CD4-positive, alpha-beta T cell treated with Interleukin-10 for 1 hour (primary cell): ENCODE data around the gene C11orf98.
"Not testable (repeated sequence)": the region's sequence is repeated elsewhere in the genome, so short reads cannot be mapped to it uniquely, and the experiment has no call there.

Source experiments
- DNase-seq: peaks from one replicate; pipeline ENCODE4 v3.0.0-alpha.2; 2020

Gene C11orf98

DNA sequence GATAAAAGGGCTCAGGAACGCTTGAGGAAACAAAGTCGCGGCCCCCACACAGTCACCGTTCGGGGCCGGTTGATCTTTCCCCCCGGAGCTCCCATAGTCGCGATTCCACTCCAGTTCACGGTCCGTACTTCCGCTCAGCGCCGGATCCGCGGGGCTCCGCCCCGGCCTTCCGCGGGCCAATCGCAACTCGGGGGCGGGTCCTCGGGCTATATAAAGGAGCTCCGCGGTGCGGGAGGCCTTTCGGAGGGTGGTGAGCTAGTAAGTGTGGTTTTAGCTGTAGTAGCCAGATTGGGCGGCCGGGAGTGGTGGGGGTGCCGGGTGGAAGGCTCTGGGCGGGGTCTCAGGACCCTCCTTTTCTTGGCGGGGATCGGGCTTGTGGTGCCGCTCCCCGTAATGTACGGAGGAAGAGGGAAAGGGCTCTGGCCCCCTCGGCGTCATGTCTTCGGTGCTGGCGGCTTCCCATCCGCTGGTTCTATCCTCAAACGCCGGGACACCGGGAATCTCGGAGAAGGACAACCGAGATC, at the start of gene C11orf98, which contains the start of gene CSKMT:
C11orf98 (minus strand) TSS at position 136 of the 524 bp plus-strand sequence; CDS start at position 95, 41 bp downstream.
CSKMT (plus strand) TSS at position 238 of the 524 bp plus-strand sequence. CDS start 568 bp downstream, outside the sequence.
- DNase-seq = peak; percentile 97

DNA sequence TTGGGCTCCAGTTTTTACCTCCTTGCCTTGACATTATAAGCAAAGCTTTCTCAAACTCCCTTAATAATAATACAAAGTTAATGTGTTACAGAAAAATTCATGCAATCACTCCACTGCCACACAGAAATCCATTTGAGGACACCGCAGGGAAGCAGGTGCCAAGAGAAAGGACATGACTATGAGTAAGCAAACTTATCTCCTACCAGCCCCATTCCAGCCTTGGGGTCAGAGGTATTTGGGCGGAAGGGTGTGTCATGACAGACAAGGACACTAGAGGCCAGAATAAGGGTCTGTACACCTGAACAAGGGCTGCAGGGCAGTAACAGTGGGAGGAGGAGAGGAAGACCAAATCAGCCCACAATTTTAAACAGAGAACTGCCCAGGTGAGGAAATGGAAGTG, 48.3 kb upstream of the C11orf98 start:
- DNase-seq = no peak

DNA sequence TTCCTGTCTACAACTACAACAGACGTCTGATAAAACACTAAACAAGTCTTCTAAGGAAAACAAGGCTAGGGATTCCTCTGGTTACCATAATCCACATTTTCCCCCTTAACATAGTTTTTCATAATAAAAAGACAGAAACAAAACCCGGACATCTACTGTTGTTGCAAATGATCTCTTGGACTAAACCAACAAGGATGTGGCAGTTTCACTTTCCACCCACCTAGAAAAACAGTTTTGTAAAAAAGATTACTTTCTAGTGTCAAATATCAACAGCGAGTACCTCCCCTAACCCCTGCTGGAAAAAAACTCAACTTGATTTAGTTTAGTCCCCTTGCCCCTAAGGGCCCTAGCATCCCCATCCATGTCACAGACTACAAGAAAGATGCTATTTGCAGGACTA, 47.9 kb upstream of the C11orf98 start:
- DNase-seq = no peak

DNA sequence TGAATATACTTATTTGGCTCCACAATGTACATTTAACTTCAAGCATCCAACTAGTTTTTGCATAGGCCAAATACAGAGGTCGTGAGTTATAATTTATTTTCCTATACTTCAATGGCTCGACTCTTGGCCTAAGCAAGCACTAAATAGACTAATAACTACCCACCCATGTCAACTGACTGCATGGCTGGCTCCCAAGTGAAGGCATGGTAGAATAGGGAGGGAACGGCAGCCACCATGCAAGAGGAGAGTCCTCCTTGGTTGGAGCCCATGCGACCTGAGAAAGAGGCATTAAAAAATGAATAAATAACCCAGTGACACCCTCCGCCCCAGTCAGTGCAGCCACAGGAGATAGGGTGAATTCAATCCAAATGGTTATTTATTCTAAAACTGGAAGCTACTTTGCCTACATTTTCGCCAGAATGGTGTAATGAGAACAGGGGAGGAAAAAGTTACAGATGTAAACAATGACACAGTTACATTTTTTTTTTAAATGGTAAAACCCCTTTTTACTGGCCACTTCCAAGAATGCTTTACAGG, 47.3 kb upstream of the C11orf98 start:
- DNase-seq = no peak

DNA sequence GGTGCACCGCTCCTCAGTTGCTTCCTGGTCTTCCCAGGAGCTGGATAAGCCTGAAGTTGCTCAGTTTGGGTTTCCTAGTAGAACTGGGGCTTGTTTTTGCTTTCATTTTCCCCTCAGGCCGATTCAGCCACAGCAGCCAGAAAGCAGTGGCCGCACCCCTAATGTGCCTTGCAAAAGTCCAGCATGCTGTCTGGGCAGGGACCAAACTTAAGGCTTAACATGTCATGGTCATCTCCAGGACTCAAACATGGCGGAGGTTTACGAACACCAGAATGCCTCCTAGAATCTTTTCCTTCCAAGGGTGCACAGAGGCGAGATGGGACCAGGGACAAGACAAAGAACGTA, 45.0 kb upstream of the C11orf98 start:
- no peak for DNase-seq

DNA sequence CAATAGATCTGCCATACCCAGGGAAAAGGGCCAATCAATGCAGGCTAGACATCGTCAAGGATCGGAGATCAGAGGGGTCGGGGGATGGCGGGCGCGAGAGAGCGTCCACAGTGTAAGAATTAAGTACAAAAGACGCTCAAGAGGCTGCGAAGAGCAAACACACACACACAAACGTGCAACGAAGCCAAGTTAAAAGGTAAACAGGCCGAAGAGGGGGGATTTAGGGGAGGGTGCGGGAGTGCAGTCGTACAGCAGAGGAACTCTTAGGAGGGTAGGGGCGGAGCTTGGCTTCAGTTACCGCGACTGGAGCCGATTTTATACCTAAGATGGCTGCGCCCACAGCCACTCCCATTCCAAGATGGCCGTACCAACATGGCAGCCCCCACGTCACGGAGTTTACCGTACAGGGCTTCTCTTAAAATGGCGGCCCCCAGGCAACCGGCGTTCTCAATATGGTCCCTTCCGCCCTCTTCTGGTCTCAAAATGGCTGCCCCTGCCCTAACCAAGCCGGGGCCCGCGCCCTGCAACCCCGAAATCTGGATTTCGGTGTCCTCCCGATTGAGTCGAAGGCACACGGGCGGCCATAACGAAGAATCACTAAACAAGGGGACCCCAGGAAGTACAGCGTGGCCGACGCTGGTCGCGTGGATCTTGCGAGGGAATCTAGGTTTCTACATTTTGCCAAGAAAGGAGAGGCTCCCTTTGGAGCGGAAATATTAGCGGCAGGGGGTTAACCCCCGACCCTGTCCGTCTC, 44.4 kb upstream of the C11orf98 start:
- peak; percentile 98 for DNase-seq

DNA sequence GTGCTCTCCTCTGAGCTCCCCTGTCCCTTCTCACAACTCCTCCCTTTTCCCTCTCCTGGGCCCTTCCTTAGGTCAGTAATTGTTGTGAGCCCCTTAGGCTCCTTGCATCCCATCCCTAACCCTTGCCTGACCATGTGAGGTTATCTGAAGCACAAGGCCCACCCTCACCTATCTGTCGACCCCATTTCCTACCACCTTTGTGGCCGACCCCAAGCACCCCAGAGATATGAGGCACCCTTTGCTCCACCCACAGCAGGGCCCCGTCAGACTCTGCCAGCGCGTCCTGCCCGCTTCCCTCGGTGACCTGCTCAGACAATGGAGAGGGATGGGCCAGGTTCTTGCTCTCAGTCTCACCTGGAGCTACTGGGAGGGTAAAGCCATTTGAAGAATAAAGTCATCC, 43.8 kb upstream of the C11orf98 start:
- DNase-seq = peak; percentile 59

DNA sequence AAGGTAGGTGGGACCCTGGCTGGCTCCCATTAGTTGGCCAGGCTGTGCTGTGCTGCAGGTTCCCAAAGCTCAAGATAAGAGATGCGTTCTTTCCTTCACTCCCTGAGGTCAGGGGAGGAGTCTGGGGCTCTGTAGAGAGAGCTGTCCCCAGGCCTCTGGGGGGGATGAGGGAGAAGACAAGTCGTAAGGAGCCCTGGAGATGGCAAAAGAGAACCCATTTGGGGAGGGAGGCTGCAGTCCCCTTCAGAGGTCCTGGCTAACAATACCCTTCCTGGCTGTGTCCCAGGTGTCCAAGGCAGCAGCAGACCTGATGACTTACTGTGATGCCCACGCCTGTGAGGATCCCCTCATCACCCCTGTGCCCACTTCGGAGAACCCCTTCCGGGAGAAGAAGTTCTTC, 43.4 kb upstream of the C11orf98 start:
- no peak for DNase-seq

DNA sequence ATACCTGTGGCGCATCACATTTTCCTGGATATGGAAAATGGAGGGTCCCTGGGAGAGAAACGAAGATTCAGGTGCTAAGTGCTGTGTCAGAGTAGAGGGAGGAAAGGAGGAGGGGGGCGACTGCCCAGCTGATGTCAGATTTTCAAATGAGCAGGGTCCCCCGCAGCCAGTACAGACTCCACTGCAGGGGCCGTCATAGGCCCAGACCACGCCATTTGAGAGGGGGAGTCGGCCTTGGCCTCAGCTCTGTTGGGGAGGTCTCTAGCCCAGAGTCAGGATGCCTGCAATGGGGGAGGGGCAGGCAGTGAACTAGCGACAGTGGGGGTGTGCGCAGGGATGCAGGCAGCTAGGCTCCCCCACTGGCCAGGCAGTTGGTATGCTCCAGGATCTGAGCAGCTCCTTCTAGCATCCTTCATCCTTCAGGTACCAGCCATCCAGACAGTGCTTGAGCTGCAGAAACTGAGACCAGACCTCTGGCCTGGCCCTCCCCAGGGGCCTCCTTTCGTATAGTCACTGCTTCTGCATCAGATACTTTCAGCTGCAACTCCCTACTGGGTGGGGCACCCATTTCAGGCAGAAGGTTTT, 42.4 kb upstream of the C11orf98 start, which contains the start of the genes BSCL2 and GNG3:
BSCL2 (minus strand) TSS at position 148 of the 585 bp plus-strand sequence. CDS start 229 bp downstream, outside the sequence.
GNG3 (plus strand) TSS at position 400 of the 585 bp plus-strand sequence. CDS start 620 bp downstream, outside the sequence.
- DNase-seq = no peak

DNA sequence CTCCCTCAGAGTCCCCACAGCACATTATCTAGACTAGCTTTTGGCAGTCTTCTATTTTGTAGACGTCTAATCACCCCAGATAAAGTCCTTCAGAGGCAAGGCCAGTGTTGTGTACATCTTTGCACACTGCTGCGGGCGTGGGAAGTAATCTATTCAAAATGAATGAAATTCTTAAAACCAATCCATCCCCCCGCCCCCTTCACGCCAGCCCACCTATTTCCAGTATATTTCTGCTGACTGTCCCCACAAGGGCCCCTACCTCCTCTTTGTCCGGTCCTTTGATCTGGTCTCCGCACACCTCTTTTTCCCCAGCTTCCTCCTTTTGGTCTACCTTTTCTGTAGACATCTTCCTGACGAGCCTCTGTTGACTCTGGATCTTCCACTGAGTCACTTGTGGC, 41.8 kb upstream of the C11orf98 start:
- DNase-seq = no peak

DNA sequence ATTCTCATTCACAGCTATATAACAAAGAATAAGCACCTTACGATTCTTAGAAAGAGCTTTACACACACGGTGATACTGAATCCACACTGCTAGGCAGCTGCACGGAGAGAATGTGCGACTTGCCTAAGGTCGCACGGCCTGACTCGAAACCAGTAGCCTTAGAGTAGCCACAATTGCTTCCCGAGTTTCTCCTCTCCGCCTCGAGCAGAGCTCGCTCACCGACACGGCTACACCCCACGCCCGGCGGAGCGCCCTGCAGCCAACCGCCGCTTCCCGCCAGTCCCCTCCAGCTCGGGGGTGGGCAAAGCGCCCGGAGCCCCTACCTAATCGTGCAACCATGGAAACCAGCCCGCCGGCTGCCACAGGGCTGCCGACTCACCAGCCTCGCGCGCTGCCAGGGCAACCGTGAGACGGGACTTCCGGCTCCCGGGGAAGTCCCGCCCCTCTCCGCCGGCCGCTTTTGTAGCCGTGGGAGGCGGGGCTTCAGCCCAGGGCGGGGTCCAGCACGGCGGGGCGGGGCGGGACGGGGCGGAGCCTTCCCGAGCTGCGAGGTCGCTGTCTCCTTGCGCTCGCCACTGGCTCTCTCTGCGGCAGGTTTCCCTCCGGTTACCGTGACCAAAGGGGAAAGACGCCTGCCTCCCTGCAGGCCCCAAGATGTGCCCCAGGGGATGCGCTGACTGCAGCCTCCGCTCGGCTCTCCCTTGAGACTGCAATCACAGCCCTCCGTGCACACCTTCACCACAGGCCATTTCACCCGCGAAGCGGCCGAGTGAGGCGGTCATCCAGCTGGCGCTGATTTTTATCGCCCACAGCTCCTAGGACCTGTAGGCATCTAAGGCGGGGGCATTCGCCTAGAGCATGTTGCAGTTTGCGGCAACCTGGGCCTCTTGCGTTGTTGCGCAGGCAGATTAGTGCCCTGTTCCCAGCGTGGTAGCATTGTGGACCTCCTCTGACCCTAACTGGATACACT, 41.2 kb upstream of the C11orf98 start:
- peak; percentile 94 for DNase-seq

DNA sequence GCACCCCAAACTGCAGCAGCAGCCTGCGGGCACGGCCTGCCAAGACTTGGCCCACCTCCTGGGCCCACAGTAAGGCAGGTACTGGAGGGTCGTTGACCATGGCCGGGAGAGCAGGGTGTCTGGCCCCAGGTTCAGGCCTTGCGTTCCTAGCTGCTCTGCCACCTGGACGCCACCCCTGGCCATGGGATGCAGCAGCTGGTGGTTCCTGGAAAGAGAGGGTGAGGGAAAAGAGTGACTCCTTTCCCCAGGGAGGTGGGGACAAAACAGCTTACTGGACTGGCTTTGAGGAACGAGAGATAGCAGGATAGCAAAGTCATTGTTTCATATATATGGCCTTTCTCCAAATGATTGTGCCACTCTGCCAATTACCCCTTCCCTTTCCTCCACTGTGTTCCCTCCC, 40.4 kb upstream of the C11orf98 start:
- no peak for DNase-seq

DNA sequence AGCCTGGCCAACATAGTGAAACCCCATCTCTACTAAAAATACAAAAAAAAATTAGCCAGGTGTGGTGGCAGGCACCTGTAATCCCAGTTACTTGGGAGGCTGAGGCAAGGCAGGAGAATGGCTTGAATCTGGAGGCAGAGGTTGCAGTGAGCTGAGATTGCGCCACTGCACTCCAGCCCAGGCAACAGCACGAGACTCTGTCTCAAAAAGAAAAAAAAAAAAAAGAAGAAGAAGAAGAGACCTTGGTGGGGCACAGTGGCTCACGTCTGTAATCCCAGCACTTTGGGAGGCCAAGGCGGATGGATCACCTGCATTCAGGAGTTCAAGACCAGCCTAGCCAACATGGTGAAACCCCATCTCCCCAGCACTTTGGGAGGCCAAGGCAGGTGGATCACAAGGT, 38.9 kb upstream of the C11orf98 start:
- DNase-seq = not testable (repeated sequence)

DNA sequence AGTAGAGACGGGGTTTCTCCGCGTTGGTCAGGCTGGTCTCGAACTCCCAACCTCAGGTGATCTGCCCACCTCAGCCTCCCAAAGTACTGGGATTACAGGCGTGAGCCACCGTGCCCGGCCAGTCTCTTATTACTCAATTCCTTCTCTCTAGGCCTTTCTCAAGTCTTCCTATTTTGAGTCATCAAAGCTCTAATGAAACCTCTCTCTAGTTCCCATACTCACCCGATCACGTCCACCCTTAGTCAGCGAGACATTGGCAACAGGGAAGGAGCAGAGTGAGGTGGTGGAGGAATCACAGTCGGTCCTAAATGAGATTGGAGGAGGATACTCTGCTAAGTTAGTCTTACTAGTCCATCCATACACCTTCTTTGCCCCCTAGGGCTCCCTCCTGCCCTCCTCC, 37.2 kb upstream of the C11orf98 start:
- DNase-seq = no peak

DNA sequence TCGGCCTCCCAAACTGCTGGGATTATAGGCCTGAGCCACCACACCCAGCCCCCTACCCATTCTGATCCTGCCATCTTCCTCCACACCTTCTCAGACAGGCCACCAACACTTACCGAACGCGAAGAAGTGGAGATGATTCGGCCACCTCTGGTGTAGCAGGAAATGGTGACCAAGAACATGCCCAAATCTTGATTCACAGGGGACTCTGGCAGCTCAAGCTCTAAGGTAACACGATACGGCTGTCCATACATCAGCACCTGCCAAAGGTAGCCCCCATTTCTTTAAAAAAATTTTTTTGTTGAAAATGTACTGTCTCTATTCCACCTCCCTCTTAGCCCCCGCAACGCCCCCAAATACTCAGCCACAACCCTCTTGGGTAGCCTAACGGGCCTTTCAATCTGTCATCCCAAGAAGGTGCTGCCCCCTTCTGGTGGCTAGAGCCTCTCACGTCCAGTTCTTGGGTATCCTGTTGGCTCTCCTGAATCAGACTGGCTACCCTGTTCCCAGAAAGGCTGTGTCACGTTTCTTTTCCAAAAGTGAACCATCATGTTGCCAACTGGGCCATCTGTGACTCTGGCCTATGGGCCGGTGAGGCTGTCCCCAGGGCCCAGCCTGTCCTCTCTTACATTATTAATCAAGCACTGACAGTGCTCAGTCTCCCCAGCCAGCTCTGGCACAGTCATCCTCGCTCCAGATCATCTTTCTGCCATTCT, 29.6 kb upstream of the C11orf98 start:
- DNase-seq = peak; percentile 84

DNA sequence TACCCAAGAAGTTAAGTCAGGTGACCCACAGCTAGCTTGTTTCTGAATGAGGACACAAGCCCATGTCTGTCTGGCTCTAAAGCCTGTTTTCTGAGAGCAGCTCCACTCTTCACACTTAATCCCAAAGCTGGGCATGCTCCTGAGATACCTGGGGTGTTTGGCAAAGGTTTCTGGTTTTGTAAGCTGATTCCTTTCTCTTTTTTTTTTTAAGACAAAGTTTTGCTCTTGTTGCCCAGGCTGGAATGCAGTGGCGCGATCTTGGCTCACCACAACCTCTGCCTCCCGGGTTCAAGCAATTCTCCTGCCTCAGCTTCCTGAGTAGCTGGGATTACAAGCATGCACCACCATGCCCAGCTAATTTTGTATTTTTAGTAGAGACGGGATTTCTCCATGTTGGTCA, 28.6 kb upstream of the C11orf98 start:
- DNase-seq = not testable (repeated sequence)

DNA sequence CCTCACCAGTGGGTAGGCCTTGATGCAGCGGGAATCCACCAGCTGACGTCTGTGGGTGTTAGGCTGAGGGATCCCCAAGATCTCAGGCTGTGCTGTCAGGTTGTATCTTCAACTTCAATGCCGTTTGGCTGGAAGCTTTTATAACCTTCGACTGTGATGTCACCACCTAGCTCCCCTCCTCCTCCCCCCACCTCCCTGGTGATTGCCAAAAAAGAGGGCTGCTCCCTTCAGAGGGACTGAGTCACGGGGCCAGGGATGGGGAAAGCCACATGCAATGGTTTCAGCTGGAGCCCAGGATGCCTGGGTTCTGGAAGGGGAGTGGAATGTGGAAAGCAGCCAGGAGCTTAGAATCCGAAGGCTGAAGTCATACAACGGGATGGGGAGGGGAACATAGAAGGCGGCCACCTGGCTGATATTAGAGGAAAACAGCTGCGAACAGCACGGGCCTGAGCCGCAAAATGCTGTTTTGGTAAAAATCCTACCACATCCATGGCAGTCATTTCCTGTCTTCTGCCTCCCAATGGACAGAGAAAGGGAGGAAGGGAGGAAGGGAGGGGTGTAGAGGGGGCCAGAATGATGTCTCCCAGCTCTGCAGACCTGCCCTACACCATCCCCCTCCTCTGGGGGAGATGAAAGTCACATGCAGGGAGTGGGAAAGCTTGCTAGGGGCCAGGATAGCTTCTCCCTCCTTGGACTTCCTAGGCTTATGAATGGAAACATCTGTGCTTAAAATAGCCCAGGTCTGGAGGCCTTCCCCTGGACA, 24.6 kb upstream of the C11orf98 start, which contains the start of gene LRRN4CL:
LRRN4CL (minus strand) TSS at position 110 of the 763 bp plus-strand sequence. CDS start 1,022 bp downstream, outside the sequence.
- no peak for DNase-seq

DNA sequence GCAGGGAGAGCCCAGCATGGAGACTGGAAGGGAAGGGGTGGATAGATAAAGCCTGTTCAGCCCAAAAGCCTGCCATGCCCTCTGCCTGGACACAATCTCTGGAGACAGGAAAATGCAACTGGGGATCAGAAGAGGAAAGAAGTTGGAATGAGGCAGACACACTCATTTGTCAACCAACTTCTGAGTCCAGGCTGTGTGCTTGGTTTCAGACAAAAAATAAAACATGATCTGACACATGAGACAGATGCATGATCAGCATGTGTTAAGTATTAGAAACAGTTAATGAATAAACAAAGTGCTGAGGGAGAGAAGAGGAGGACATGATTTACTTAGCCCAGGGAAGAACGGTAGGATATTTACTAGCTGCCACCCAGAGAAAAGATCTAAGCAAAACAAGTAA, 23.5 kb upstream of the C11orf98 start:
- DNase-seq = no peak

DNA sequence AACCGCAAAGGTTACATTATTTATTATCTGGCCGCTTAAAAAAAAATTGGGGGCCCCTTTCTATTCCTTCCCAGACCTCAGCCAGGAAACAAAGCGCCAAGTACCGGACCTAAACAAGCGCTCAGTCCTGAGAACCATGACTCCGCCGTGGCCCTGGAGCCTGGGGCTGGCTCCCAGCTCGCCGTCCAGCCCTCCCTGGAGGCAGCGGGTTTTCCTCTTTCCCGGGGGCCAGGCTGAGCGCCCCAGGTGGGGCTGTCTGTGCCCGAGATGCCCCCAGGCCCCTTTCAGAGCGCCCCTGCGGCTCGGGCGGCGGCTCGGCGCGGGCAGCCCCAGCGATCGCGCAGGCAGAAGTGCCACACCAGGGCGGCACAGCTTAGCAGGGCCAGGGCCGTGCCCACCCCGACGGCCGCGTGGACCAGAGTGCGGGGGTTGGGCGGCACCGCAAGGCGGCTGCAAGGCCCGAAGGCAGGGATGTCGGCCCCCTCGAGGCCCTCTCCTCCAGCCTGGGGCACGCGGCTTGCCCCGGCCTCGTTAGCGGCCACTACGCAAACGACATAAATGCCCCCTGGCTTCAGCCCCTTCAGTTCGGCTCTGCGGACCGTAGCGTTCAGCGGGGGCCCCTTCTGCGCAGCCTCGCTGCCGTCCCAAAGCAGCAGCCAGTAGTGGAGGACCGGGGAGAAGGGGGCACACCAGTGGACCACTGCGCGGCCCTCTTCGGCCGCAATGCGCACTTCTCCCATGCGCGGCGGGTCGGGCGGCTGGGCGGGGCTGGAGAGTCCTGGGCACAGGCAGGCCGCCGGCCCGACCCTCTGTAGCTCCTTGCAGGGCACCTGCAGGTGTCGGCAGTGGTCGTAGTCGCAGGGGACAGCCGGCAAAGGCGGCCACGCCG, 22.7 kb upstream of the C11orf98 start:
- DNase-seq = no peak

DNA sequence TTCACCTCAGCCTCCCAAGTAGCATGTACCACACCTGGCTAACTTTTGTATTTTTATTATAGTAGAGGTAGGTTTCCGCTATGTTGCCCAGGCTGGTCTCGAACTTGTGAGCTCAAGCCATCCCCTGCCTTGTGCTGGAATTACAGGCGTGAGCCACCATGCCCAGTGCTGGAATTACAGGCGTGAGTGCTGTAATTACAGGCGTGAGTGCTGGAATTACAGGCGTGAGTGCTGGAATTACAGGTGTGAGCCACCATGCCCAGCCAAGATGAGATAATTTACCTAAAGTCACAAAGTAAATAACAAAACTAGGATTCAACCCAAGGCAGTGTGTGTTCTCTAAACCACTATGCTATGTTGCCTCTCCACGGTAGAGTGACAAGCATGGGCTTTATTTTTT, 17.5 kb upstream of the C11orf98 start:
- DNase-seq = no peak
